ENCODE data around the gene NOL6. TPM values are rescaled to one million over a fixed set of nuclear protein-coding genes. Genes with fewer than 3 reads are reported as not detected.

The NOL6 gene
- total RNA-seq, 2 experiments from 2014 or later = 37.1 to 38.8 TPM

DNA sequence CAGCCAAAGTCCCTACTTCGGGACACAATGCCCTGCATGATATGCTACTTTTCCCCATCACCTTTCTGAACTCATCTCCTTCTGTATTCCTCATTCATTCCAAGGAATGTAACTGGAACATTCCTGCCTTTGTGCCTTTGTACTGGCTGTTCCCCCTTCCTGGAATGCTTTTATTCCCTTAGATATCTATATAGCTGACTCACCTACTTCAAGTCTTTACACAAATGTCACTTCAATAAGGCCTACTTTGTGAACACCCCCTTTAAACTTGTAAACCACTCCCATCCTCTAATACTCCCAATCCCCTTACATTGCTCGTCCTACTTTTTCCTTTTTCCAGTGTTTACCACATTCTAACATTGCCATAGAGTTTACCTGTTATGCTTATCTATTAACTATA is 2.4 kb downstream of the NOL6 start:
- ATAC-seq (no peak), DNase-seq (no peak)
- no peaks in the 10 kb centered on the region for H3K9me3 Mint-ChIP-seq (ENCODE audit: insufficient read depth)
- ChIA-PET CTCF (interaction anchor here (1.3 to 12.7 kb wide), 4 partner anchors 19 to 97 kb away, joined by 4 to 141 read pairs (median 54); no protein-coding TSS in a partner anchor), POLR2A (no interaction called here)
- no peak overlapping the region for H3K27ac Mint-ChIP-seq
- peaks cover 36% of the 10 kb centered on the region for H3K36me3 Mint-ChIP-seq (ENCODE audit: low read depth)
- peaks cover 28% of the 10 kb centered on the region for H3K4me1 Mint-ChIP-seq (ENCODE audit: low read depth)
- no peak overlapping the region for H3K4me3 Mint-ChIP-seq
- no peaks in the 10 kb centered on the region for H3K27me3 Mint-ChIP-seq (ENCODE audit: low read depth)

DNA sequence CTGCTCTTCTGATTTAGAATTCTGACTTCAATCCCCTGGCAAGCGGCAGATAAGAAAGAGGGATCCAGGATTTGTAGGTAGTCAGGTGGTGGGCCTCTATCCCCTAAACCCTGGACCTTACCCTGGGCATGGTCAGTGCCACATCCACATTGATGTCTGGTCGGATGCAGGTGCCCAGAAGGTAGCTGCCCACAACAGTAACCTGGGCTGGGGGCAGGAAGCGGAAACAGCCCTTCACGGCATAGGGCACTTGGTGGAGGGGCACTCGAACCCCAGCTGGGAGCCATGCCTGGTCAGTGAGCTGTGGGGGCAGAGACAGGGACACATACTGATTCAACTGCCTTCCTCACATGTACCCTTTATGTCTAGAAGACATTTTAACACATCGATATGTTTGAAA is 3.8 kb downstream of the NOL6 start:
- ChIA-PET CTCF (interaction anchor here (5.2 to 12.7 kb wide), 2 partner anchors 17 to 95 kb away, joined by 60 to 141 read pairs; no protein-coding TSS in a partner anchor), POLR2A (no interaction called here)
- Mint-ChIP-seq H3K9me3 (ENCODE audit: insufficient read depth) (no peaks in the 10 kb centered on the region), H3K4me1 (ENCODE audit: low read depth) (peaks cover 28% of the 10 kb centered on the region), H3K4me3 (no peak overlapping the region), H3K36me3 (ENCODE audit: low read depth) (peaks cover 49% of the 10 kb centered on the region), H3K27me3 (ENCODE audit: low read depth) (no peaks in the 10 kb centered on the region), H3K27ac (no peak overlapping the region)
- DNase-seq = no peak
- ATAC-seq = no peak

DNA sequence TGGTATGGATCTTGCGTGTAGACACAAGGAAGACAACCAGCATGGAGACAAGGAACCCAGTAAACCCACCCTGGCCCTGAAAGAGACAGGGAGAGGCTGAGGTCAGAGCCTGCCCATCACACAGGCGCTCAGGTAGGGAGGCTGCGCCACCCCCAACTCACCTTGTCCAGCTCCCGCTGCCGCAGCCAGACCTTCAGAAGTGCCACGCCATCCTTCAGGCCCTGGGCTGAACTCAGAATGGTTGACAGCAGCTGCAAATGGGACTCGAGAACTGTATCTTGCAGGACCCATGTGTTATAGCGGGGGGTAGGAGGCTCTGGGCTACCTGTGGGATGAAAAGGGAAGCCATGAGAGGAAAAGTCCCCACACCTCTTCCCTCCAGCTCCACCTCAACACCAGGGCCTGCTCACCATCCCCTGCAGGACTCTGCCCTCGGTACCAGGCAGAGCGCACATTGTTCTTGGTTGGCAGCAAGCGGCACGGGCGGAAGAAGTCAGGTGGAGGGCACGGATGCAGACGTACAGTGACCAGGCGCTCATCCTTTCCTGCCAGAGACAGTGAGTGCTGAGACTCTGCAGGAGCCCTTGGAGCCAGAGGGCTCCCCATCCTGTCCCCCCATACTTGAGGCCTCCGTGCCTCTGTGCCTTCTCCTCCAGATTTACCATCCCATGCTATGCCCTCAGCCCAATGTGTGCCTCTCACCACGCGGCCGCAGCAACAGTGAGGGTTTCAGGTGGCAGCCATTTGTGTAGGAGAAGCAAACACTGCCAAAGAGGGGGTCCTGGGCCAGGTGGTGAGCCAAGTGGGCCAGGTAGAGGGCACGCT is 4.7 kb downstream of the NOL6 start:
- H3K4me3 Mint-ChIP-seq = no peak overlapping the region
- H3K27ac Mint-ChIP-seq = no peak overlapping the region
- H3K27me3 Mint-ChIP-seq (ENCODE audit: low read depth) = no peaks in the 10 kb centered on the region
- ATAC-seq = no peak
- DNase-seq = no peak
- no peaks in the 10 kb centered on the region for H3K9me3 Mint-ChIP-seq (ENCODE audit: insufficient read depth)
- POLR2A ChIA-PET = no interaction called here
- peaks cover 56% of the 10 kb centered on the region for H3K36me3 Mint-ChIP-seq (ENCODE audit: low read depth)
- peaks cover 25% of the 10 kb centered on the region for H3K4me1 Mint-ChIP-seq (ENCODE audit: low read depth)
- CTCF ChIA-PET = interaction anchor here (6.5 to 12.7 kb wide), 2 partner anchors 16 to 53 kb away, joined by 94 to 141 read pairs; no protein-coding TSS in a partner anchor

DNA sequence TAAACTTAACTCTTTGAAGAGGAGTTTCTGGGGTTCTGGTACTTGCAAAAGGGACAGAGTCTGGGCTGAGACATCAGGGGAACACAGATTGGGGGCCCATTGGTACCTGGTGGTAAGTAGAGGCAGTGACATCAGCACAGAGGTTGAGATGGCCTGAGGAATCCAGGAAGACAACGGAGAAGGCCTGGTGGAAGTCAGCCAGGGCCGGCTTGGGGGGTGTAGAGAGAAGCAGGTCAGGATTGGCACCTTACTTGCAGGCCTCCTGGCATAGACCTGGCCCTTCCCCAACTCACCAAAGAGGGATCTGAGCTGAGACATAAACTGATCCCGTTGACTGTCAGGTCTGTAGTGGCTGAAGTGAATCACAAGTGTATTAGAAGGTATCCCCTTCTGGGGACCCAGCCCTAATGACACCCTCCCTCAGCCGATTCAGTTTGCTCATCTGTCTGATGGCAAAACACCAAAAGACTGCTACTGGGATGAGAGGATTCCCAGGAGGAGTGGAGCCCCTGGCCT is 5.5 kb downstream of the NOL6 start:
- ATAC-seq = no peak
- ChIA-PET POLR2A (no interaction called here), CTCF (interaction anchor here (2.2 to 12.7 kb wide), 6 partner anchors 8 to 178 kb away, joined by 14 to 141 read pairs (median 48); partner anchors contain the start of gene NFX1)
- H3K4me3 Mint-ChIP-seq = no peak overlapping the region
- H3K27ac Mint-ChIP-seq = no peak overlapping the region
- peaks cover 51% of the 10 kb centered on the region for H3K36me3 Mint-ChIP-seq (ENCODE audit: low read depth)
- peaks cover 20% of the 10 kb centered on the region for H3K4me1 Mint-ChIP-seq (ENCODE audit: low read depth)
- no peaks in the 10 kb centered on the region for H3K27me3 Mint-ChIP-seq (ENCODE audit: low read depth)
- no peaks in the 10 kb centered on the region for H3K9me3 Mint-ChIP-seq (ENCODE audit: insufficient read depth)
- DNase-seq = no peak

DNA sequence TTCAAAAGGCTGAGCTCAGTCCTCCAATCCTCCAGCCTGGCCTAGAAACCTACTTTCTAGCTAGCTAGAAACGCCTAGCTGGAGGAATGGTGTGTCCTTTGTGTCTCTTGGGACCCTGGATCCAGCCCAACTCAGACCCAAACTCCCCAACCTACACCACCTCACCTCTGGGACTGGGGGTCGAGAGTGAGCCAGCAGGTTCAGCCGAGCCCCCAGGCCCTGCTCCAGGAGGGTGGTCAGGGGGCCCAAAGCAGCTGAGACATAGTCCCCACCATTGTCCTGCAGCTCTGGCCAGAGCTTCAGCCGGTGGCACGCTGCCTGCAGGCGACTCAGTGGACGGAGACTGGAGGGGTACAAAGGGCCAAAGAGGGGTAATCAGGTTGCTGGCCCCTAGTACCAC is 6.2 kb downstream of the NOL6 start:
- Mint-ChIP-seq H3K4me3 (no peak overlapping the region), H3K36me3 (ENCODE audit: low read depth) (peaks cover 54% of the 10 kb centered on the region), H3K4me1 (ENCODE audit: low read depth) (peaks cover 14% of the 10 kb centered on the region), H3K27ac (no peak overlapping the region), H3K9me3 (ENCODE audit: insufficient read depth) (no peaks in the 10 kb centered on the region), H3K27me3 (ENCODE audit: low read depth) (no peaks in the 10 kb centered on the region)
- ChIA-PET CTCF (interaction anchor here (0.9 to 12.7 kb wide), 17 partner anchors 8 to 225 kb away, joined by 3 to 141 read pairs (median 14); partner anchors contain the start of genes AQP3, AQP7 and NFX1), POLR2A (interaction anchor here (0.5 to 2.9 kb wide), 4 partner anchors 14 to 158 kb away, joined by 3 to 12 read pairs (median 8); partner anchors contain the start of gene AQP3)
- ATAC-seq (no peak), DNase-seq (no peak)

DNA sequence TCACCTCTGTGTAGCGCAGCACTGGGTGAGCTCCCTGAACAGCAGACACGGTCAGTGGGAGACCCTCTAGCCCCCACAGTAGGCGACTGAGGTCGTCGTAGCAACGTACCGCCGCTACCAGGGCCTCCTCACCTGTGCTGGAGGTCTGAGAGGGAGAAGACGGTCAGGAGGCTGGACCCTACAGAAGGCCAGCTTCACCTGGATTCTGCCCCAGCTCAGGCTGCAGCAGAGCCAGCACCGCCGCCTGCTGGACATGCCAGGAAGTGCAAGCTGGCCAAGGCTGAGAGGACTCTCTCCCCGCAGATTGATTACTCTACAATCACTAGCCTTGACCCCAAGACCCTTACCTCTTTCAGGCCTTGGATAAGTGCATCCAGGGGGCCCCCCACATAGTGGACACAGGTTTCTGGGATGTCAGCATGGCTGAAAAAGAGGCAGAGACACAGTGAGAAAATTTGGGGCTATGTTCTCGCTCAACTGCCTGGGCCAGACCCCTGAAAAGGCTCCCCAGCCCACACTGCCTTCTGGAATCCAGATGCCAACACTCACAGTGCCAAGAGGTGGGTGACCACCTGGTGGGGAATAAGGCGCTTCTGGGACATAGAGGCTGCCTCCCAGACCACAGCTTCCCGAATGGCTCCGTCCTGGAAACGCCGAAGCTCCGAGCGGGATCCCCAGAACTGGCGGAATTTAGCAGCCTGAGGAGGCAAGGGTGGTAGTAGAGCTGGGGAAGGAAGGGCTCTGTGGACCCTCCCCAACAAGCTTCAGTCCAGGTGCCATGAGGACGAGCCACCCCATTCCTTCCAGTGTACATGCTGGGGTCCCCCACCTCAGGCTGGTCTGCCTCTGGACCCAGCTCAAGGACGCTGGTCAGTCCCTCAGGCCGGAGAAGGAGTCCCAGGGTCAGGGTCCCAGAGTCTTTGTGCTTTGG is 6.9 kb downstream of the NOL6 start:
- DNase-seq (peak; percentile 79), ATAC-seq (peak; percentile 71)
- no peak overlapping the region for H3K4me3 Mint-ChIP-seq
- ChIA-PET CTCF (interaction anchor here (0.5 to 12.7 kb wide), 35 partner anchors 9 to 224 kb away, joined by 3 to 141 read pairs (median 5); partner anchors contain the start of genes AQP3, AQP7 and NFX1), POLR2A (interaction anchor here (0.6 to 2.9 kb wide), 4 partner anchors 13 to 181 kb away, joined by 3 to 12 read pairs (median 8); partner anchors contain the start of gene AQP3)
- H3K36me3 Mint-ChIP-seq (ENCODE audit: low read depth) = peaks cover 52% of the 10 kb centered on the region
- H3K9me3 Mint-ChIP-seq (ENCODE audit: insufficient read depth) = no peaks in the 10 kb centered on the region
- peak overlapping the region; percentile 25 for H3K27ac Mint-ChIP-seq
- H3K4me1 Mint-ChIP-seq (ENCODE audit: low read depth) = peaks cover 7% of the 10 kb centered on the region
- no peaks in the 10 kb centered on the region for H3K27me3 Mint-ChIP-seq (ENCODE audit: low read depth)

DNA sequence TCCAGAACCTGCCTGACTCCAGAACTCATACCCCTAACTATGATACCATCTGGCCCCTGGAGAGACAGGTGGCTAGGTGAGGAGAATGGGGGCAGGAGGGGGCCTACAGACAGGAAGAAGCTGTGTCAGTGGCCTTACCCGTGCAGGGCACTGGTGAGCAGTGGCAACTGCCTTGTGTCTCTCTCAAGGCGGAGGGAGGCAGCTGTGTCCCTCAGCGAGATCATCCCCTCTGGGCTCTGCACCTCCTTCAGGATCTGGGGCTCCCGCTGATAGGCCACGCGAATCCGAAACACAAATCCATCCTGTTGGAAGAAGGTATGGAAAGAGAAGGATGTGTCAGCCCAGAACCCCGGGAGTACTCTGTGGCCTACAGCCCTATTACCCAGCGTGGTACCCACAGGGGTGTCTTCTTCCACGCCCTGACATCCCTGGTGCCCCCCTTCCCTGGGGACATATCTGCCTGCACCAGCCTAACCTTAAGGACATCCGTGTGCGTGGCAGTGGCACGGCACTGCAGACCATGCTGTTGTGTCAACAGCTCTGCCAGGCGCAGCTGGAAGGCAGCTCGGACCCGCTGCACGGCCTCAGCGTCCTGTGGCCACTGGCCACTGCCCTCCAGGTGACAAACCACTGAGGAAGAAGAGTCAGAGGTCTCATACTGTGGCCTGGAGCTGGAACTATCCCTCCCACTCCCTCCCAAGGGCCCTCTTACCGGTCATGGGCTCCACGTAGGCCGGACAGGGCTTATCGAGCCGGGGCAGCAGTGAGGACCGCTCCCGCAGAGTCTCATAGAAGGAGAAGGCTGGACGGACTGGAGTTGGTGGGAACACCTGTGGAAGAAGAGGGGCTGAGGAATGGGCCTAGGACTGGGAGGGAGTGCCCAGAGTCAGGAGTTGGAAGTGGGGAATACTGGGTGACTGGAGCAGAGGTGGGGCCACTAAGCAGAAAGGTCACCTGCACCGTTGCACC is 7.8 kb downstream of the NOL6 start:
- ATAC-seq = no peak
- CTCF ChIA-PET = interaction anchor here (0.8 to 12.7 kb wide), 29 partner anchors 8 to 179 kb away, joined by 3 to 141 read pairs (median 6); partner anchors contain the start of genes AQP3, AQP7, NFX1 and NOL6
- Mint-ChIP-seq H3K36me3 (ENCODE audit: low read depth) (peaks cover 50% of the 10 kb centered on the region), H3K4me1 (ENCODE audit: low read depth) (peaks cover 2% of the 10 kb centered on the region), H3K4me3 (no peak overlapping the region), H3K27ac (peak overlapping the region; percentile 25), H3K27me3 (ENCODE audit: low read depth) (no peaks in the 10 kb centered on the region), H3K9me3 (ENCODE audit: insufficient read depth) (no peaks in the 10 kb centered on the region)
- no peak for DNase-seq
- POLR2A ChIA-PET = interaction anchor here (0.6 to 2.9 kb wide), 3 partner anchors 18 to 180 kb away, joined by 3 to 12 read pairs (median 10); partner anchors contain the start of gene AQP3

DNA sequence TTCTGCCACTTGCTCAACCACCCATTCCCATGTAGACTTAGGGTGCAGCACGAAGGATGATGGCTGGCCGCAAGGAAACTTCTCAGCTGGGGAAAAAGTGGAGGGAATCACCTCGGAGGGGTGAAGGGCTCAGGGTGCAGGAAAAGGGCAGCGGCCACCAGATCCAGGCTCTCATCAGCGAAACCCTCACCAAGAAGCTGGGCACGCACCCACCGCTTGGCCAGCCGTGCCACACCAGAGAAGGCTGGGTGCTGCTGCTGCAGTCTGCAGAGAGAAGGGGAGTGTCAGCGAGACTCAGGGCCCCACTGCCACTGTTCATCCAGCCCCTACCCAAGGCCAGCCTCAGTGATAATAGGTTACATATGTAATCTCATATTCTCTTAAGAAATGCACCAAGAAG is 8.6 kb downstream of the NOL6 start:
- Mint-ChIP-seq H3K4me1 (ENCODE audit: low read depth) (no peaks in the 10 kb centered on the region), H3K9me3 (ENCODE audit: insufficient read depth) (no peaks in the 10 kb centered on the region), H3K36me3 (ENCODE audit: low read depth) (peaks cover 45% of the 10 kb centered on the region), H3K27me3 (ENCODE audit: low read depth) (no peaks in the 10 kb centered on the region), H3K27ac (no peak overlapping the region), H3K4me3 (no peak overlapping the region)
- ChIA-PET POLR2A (interaction anchor here (1.2 to 2.9 kb wide), 3 partner anchors 8 to 50 kb away, joined by 5 to 12 read pairs (median 7); partner anchors contain the start of genes AQP3 and NOL6), CTCF (interaction anchor here (2.5 to 12.7 kb wide), 6 partner anchors 8 to 91 kb away, joined by 14 to 141 read pairs (median 80); partner anchors contain the start of genes AQP3, AQP7 and NOL6)
- DNase-seq (no peak), ATAC-seq (no peak)

DNA sequence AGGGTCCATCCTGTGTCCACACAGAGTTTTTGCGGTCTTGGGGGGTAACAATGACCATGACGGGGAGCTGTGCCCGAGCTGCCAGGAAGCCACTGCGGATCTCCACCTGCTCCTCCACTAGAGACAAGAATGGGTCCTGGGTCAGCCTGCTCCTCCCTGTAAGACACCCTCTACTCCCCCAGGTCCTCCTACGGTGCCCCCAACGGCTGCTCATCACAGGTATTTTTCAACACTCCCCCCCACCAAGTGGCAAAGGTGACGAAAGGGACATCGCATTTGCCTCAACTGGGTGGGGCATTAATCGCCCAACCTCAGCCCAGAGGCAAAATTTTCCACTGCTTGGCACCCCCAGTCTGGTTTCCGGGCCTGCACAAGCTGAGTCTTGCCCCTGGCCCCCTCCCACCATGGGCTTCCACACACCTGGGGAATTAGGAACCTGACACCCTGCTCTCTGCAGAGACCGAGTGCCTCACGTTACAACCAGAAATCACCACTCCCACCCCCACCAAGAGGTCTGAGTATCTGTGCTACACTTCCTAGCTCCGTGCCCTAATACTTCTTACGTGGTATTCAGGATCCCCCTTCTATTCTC is 9.6 kb downstream of the NOL6 start:
- no peaks in the 10 kb centered on the region for H3K27me3 Mint-ChIP-seq (ENCODE audit: low read depth)
- peaks cover 37% of the 10 kb centered on the region for H3K36me3 Mint-ChIP-seq (ENCODE audit: low read depth)
- DNase-seq = no peak
- H3K4me1 Mint-ChIP-seq (ENCODE audit: low read depth) = peaks cover 3% of the 10 kb centered on the region
- no peak overlapping the region for H3K4me3 Mint-ChIP-seq
- no peak overlapping the region for H3K27ac Mint-ChIP-seq
- ChIA-PET CTCF (interaction anchor here (2.5 to 12.7 kb wide), 6 partner anchors 9 to 90 kb away, joined by 14 to 141 read pairs (median 80); partner anchors contain the start of genes AQP3, AQP7 and NOL6), POLR2A (interaction anchor here (1.0 to 1.6 kb wide), 4 partner anchors 9 to 49 kb away, joined by 3 to 7 read pairs (median 4); partner anchors contain the start of genes AQP3 and NOL6)
- H3K9me3 Mint-ChIP-seq (ENCODE audit: insufficient read depth) = no peaks in the 10 kb centered on the region
- no peak for ATAC-seq

DNA sequence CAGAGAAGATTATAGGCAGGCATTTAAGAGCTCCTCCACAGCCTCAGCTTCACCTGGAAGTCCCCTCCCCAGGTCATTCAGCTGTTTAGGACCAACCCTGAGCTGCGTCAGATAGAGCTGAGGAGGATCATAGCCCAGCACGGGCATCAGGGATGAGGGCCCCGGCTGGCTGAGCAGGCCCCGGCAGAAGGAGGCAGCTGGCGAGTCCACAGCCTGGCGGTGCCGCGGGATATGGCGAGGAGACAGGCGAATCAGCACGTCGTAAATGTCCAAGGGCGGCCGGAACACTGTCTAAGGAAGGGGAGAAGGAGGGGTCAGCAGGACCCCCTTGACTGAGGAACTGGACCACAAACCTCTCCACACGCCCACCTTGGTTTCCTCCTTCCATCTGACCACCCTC is 10.6 kb downstream of the NOL6 start:
- Mint-ChIP-seq H3K4me3 (no peak overlapping the region), H3K36me3 (ENCODE audit: low read depth) (peaks cover 34% of the 10 kb centered on the region), H3K27ac (no peak overlapping the region), H3K27me3 (ENCODE audit: low read depth) (no peaks in the 10 kb centered on the region), H3K9me3 (ENCODE audit: insufficient read depth) (no peaks in the 10 kb centered on the region), H3K4me1 (ENCODE audit: low read depth) (peaks cover 13% of the 10 kb centered on the region)
- DNase-seq (no peak), ATAC-seq (no peak)
- CTCF ChIA-PET = interaction anchor here (1.0 to 12.7 kb wide), 7 partner anchors 10 to 88 kb away, joined by 3 to 141 read pairs (median 14); partner anchors contain the start of genes AQP3 and NOL6
- POLR2A ChIA-PET = interaction anchor here (1.4 to 1.6 kb wide), 2 partner anchors 10 to 12 kb away, joined by 3 to 5 read pairs; partner anchors contain the start of gene NOL6
